Panc1 (cell line): ENCODE results near the gene LDB3. TPM values are rescaled to one million over a fixed set of nuclear protein-coding genes. Genes with fewer than 3 reads are reported as not detected.

ENCODE experiments used
- ATAC-seq: fragments of 200-7000 bp; cut with Tn5 transposase; 2 replicates; pipeline ENCODE4 v1.9.1; 2020; ENCODE audit warnings: mild to moderate bottlenecking, moderate library complexity
- BruUV-seq: library from RNA; stranded (reverse); fragments of 400-500 nt; replicated peaks from 2 replicates; lab custom pipeline; 2021; lab: Mats Ljungman, UMichigan
- CTCF ChIA-PET: fragments of 300-600 bp; sonication (Branson Sonifier 250); formaldehyde crosslinking; loops from one replicate; lab custom pipeline; 2022; ENCODE audit warnings: antibody characterized with exemption; lab: Charles Lee
- POLR2A ChIA-PET: fragments of 300-600 bp; sonication (Branson Sonifier 250); formaldehyde crosslinking; loops from one replicate; lab custom pipeline; 2022; ENCODE audit warnings: antibody characterized with exemption; lab: Charles Lee
- DNase-seq: peaks from one replicate; pipeline ENCODE4 v3.0.0-alpha.2; 2010; ENCODE audit warnings: low read depth, low spot score
- H3K27ac ChIP-seq: 2 replicates; pipeline ENCODE4 v1.5.1; 2011; ENCODE audit warnings: mild to moderate bottlenecking, low read length, inconsistent platforms
- H3K27me3 ChIP-seq: fragments of 200-500 bp; sonication (Bioruptor generic); 2 replicates; pipeline ENCODE4 v1.6.0; 2014; ENCODE audit warnings: low read length, inconsistent platforms; ENCODE audit not compliant: control insufficient read depth, insufficient read depth
- H3K36me3 ChIP-seq: fragments of 200-500 bp; sonication (Bioruptor generic); 2 replicates; pipeline ENCODE4 v1.5.1; 2014; ENCODE audit warnings: inconsistent platforms, mild to moderate bottlenecking, low read length, moderate library complexity; ENCODE audit not compliant: control insufficient read depth, insufficient read depth
- H3K4me1 ChIP-seq: 2 replicates; pipeline ENCODE4 v1.5.1; 2011; ENCODE audit warnings: inconsistent platforms, mild to moderate bottlenecking, low read length, moderate library complexity; ENCODE audit not compliant: control insufficient read depth, insufficient read depth
- H3K4me3 ChIP-seq, 2 experiments: 2 replicates each; pipeline ENCODE4 v1.5.1; 2011 to 2012; ENCODE audit warnings: low read depth in 2 of 2, low read length in 2 of 2, mild to moderate bottlenecking in 2 of 2, inconsistent platforms in 1 of 2, moderate library complexity in 1 of 2
- H3K9me3 ChIP-seq: fragments of 200-500 bp; sonication (Bioruptor generic); 2 replicates; pipeline ENCODE4 v1.5.1; 2014; ENCODE audit warnings: low read depth, mild to moderate bottlenecking, inconsistent platforms, low read length, moderate library complexity; ENCODE audit not compliant: control insufficient read depth, insufficient read depth
- CTCF ChIP-seq: fragments of 450-650 bp; IDR thresholded peaks from 2 replicates; pipeline ENCODE4 v1.5.1; 2017; ENCODE audit warnings: mild to moderate bottlenecking
- POLR2AphosphoS5 ChIP-seq: IDR thresholded peaks from 2 replicates; pipeline ENCODE4 v1.6.1; 2012; ENCODE audit warnings: mild to moderate bottlenecking, low read depth, low read length, moderate library complexity
- REST ChIP-seq, 2 experiments: IDR thresholded peaks; 2 replicates each; pipeline ENCODE4 v1.6.1; 2011 to 2012; ENCODE audit warnings: low read depth in 2 of 2, control low read depth in 1 of 2, low read length in 1 of 2, mild to moderate bottlenecking in 1 of 2, moderate library complexity in 1 of 2; ENCODE audit not compliant: insufficient read depth in 1 of 2
- SIN3A ChIP-seq: IDR thresholded peaks from 2 replicates; pipeline ENCODE4 v1.6.1; 2012; ENCODE audit warnings: low read depth, mild to moderate bottlenecking, low read length, moderate library complexity, borderline replicate concordance; ENCODE audit not compliant: insufficient read depth
- TCF7L2 ChIP-seq: IDR thresholded peaks from 2 replicates; pipeline ENCODE4 v1.6.1; 2011; ENCODE audit warnings: mild to moderate bottlenecking, low read depth, low read length, inconsistent platforms
- in situ Hi-C: cut with HindIII; loops from 2 replicates; pipeline ENCODE4 v1.10.0; 2016; ENCODE audit warnings: low sequenced_read_pairs, low pct_unique_long_range_greater_than_20kb
- intact Hi-C: fragments of 100-400 bp; cut with micrococcal nuclease; formaldehyde crosslinking; loops from one replicate; pipeline ENCODE4 v1.10.0; 2022; ENCODE audit not compliant: unreplicated experiment
- total RNA-seq: library from RNA; stranded (reverse); gene quantifications from one replicate; pipeline ENCODE4 v1.2.1, GENCODE V29; 2021; ENCODE audit not compliant: unreplicated experiment

LDB3 gene
- total RNA-seq, 1 experiment from 2014 or later = 0.15 TPM

DNA sequence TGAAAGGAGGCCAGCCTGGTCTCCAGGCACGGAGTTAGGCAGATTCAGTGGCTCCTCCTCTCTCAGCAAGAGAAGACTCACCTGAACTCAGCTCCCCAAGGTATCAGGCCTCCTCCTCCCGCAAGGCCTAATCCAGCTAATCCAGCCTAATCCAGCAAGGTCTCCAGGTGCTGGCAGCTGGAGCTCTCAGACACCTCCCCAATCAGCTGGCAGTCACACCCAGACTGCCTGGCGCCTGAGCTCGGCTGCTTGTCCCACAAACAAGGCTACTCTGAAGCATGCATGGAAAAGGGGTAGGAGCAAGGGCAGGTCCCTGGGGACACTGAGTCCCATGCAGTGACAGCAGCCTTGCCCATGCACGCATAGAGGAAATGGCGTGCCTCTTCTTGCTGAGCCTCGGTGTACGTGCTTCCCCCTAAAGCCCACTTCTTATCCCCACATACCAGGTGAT lies 17.3 kb upstream of the LDB3 start:
- ChIA-PET POLR2A (no interaction called here), CTCF (no interaction called here)
- intact Hi-C loops (no loop called here), in situ Hi-C loops (no loop called here)
- no peak overlapping the region for H3K27ac ChIP-seq
- no peak overlapping the region for H3K4me3 ChIP-seq
- peaks cover 29% of the 10 kb centered on the region for H3K4me1 ChIP-seq
- ATAC-seq (no peak), DNase-seq (no peak)
- H3K27me3 ChIP-seq = no peaks in the 10 kb centered on the region
- no peaks in the 10 kb centered on the region for H3K9me3 ChIP-seq
- BruUV-seq = no TSS peak
- TF ChIP-seq REST (IDR thresholded peaks at IDR 0.05; ENCODE audit: insufficient read depth in 1 of 2, low read depth in 2 of 2, low read length in 1 of 2) = no peak
- TF ChIP-seq SIN3A = no peak
- no peak for TF ChIP-seq TCF7L2
- no peak for TF ChIP-seq CTCF
- no peak for TF ChIP-seq POLR2AphosphoS5
- H3K36me3 ChIP-seq = no peaks in the 10 kb centered on the region

DNA sequence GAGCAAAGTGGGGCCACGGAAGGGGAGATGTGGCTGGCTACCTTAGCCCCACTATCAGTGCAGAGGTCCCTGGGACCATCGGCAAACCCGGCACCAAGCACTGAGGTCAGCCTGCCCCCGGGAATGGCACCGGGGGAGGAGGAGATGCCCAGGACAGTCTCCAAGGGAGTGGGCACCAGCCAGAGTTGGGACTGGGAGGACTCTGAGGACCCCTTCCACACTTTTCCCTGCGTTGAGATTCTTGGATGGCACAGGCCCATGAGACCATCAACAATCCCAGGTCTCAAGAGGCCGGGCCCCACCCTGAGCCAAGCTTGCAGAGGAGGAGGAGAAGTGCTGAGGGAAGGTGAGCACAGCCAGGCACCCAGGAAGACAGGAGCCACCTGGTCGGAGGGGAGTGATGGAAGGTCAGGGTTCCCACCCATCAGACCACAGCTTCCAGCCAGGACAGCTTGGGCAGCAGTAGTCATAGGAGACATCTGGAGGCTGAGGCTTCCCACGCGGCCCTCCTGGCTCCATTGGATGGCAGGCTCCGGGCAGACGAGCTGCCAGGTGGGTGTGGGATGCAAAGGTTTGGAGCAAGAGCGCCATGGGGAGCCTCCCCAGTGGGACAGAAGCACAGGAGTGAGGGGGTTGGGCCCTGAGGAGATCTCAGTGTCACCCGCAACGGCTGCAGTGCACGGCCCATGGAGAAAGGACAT lies 16.5 kb upstream of the LDB3 start:
- H3K27ac ChIP-seq = no peak overlapping the region
- CTCF ChIA-PET = no interaction called here
- TF ChIP-seq CTCF (no peak), POLR2AphosphoS5 (no peak), SIN3A (no peak), REST (IDR thresholded peaks at IDR 0.05; ENCODE audit: insufficient read depth in 1 of 2, low read depth in 2 of 2, low read length in 1 of 2) (no peak), TCF7L2 (no peak)
- no peak overlapping the region for H3K4me3 ChIP-seq
- intact Hi-C loops = no loop called here
- H3K4me1 ChIP-seq = peaks cover 23% of the 10 kb centered on the region
- ATAC-seq (no peak), DNase-seq (no peak)
- in situ Hi-C loops = no loop called here
- POLR2A ChIA-PET = no interaction called here
- H3K27me3 ChIP-seq = no peaks in the 10 kb centered on the region
- no TSS peak for BruUV-seq
- no peaks in the 10 kb centered on the region for H3K36me3 ChIP-seq
- no peaks in the 10 kb centered on the region for H3K9me3 ChIP-seq
